Stimulated activated CD8-positive, alpha-beta memory T cell treated with anti-CD3 and anti-CD28 coated beads, Interleukin-15, amount 100 ng/mL, for 1 hour (primary cell): Measurements from ENCODE around the gene L1CAM.

Experiments
- DNase-seq: peaks from one replicate; pipeline ENCODE4 v3.0.0-alpha.2; 2020; ENCODE audit warnings: low read depth

The L1CAM gene

DNA sequence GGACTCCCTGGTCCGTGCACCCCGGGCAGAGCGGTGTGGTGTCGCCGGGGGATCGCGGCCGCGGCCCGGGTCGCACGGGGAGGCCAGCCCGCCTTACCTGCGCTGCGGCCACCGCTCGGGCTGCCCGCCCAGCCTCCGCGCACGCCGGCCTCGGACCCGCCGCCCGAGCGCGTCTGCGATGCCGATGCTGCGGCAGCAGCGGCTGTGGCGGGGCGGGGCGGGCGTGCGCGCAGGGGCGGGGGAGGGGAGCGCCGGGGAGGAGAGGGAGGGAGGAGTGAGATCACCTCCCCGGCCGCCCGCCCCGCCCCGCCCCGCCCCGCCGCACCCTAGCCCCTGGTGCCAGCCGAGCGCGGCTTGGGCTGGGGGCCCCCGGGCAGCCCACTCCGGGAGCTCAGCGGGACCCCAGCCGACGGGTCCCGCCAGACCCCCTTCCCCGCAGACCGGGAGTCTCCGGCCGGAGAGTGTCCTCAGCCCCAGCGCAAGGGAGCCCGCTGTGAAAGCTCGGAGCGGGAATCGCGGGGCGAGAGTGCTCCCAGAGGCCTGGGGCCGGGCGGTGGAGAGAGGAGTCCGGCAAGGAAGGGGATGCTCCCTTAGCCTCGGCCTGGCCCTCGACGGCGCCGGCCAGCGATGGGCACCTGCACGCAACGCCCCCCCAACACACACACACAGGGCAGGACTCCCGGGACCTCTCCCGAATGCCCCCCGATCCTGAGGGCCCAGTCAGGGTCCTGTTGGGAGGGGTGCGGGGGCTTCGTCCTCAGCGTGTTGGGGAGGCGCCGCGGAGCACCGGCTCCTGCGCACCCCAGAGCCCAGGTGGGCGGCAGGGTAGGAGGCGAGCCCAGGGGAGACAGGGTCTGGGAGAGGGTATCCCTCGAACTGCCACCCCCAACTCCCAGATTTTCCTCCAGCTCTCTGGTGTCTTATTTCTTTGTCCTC is at the start of gene L1CAM:
Gene L1CAM (minus strand): TSS at position 206 of the 936 bp plus-strand sequence. CDS start 10,337 bp downstream, outside the sequence.
- no peak for DNase-seq

GRCh38 chrX:153935326-153935851 is 49.4 kb upstream of the L1CAM start:
- DNase-seq: no peak

DNA sequence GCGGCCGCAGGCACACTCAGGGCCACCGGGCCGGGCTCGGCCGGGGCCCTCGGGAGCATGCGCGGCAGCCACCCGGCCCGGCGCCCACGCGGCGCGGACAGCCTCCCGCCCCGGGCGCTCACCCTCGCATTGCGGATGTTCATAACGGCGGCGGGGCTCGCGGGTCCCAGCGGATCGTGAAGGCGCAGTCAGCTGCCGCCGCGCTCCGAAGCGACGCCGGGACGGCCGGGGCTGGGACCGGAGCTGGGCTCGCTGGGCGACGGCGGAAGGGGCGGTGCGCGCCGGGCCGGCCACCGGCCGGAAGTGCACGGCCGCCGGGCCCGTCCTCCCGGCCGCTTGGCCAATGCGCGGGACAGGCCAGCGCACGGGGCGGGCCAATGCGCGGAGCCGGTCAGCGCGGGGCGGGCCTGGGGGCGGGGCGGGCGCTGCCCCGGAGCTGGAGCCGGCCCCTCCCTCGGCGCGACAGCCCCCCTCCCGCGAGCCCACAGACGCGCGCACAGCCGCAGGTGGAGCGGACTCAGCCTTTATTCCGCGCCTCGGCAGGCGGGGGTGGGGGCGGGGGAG is 48.9 kb upstream of the L1CAM start, which contains the start of gene NAA10:
Gene NAA10 (minus strand): TSS at position 276 of the 564 bp plus-strand sequence. CDS start 133 bp downstream, at position 143.
- DNase-seq: no peak

DNA sequence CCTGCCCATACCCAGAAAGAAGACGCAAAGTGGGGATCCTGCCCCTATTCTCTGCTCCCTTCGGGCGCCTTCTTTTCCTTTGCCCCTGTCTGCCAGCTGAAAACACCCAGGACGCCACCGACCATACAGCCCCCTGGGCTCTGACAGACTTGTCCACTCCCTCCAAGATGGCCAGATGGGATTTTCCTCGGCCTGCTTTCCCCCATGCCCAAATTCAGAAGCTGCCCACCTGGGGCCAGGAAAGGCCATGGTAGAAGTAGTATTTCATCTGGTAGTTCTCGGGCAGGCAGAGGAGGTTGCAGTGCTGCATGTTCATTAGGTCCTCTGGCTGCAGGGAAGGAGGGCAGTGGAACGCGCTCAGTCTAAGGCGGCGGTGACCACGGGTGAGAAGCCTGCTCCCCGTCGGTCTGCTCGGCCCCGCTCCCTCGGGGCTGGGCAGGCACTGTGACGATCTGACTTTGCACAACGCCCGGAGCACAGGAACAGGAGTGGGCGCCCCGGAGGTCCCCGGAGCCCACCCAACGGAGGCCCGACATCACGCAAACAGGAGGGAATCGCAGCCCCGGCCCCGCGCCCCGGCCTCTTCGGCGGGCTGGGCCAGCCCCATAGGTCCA is 48.3 kb upstream of the L1CAM start:
- no peak for DNase-seq

DNA sequence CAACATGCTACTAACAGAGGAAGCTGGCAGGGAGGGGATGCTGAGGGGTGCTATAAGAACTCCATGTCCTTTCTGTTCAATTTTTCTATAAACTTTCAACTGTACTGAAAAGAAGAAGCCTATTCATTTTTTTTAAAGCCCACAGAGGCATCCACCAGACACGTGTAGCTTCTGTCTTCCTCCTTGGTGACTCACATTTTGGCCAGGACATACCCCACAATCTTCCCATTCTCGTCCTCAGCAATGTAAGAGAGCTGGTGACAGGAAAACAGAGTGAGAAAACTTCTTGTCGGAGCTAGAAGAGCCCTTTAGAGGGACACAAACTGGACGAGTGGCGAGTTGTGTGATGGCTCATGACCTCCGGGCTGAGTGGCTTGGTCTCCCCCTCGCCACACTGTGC is 47.8 kb upstream of the L1CAM start:
- DNase-seq: no peak

DNA sequence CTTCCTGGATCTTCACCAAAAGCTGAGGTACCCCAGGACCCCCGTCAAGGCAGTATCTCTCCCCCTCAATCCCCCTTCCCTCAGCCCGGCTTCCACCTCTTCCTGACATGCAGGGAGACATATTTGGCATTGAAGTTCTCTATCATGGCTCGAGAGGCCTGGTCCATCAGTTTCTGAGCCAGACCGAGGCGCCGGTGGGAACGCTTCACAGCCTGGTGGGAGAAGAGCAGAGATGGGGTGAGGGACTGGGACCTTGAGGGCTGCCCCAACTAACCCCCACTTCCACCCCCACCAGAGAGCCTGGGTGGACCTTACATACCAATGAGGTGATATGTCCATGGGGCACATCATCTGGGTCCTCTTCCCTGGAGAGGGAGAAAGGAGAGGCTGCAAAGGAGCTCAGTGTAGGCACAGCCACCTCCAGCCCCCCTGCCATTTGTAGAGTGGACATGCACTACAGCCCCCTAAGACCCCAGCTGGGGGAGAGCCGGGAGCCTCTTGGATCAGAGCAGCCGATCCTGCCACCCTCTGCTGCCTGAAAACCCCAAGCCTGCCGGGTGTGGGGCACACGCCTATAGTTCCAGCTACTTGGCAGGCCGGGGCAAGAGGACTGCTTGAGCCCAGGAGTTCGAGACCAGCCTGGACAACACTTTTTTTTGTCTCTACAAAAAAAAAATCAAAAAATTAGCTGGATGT is 46.4 kb upstream of the L1CAM start:
- DNase-seq: no peak

- no peak for DNase-seq
These were observed 45.8 kb upstream of the L1CAM start for GRCh38 chrX:153931748-153932147.

DNA sequence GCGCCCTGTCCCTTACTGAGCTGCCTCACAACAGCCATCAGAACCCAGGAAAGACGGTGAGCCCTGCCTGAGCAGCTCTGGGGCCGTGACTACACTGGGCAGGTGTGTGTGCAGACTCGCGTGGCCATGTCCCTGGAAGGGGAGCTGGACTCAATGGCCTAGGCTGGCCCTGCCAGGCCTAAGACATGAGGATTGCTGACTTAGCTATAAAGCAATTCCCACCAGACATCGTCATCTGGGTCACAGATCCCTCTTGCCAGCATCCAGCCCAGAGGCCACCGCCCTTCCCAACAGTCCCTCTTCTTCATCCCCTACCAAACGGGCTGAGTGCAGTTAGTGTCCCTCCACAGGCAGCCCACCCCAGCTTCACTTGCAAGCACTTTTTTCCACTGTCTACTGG is 45.2 kb upstream of the L1CAM start:
- no peak for DNase-seq

DNA sequence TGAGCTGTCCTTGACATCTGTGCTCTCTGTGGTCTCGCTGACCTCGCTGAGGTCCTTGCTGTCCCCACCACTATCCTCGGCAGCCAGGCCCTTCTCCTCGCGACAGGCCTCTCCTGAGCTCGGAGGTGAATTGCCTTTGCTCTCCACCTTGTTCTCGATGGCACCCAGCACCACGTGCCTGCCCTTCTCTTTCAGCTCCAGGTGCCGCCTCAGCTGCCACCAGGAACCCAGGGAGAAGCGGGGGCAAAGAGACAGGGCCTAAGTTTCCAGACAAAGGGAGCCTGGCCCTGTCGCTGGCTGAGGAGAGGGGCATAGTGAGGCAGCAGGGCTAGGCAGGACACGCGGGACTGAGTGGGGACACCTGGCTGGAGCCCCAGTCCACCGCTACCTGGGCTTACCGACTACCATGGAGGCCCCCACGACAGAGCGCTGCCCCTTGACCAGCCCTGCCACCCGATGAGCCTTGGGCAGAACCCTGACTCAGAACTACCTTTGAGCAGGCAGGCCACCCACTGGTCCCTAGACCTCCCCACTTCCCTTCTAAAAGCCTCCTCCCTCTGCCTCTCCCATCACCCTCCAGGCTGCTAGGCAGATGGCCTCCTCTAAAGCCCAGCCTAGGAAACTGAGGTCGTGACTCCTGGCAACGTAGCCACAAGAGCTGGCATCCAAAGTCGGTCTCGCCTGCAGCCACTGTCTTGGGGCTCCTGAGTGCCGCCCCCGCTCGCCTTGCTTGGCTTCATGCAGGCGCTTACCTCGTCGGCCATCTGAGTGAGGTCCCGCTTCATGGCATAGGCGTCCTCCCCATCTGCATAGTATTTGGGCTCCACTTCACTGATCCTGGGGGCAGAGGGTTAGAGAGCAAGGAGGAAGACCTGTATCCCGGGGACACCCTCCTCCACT is 44.3 kb upstream of the L1CAM start:
- no peak for DNase-seq

- no peak for DNase-seq
These were observed 43.6 kb upstream of the L1CAM start for GRCh38 chrX:153929576-153929975.

DNA sequence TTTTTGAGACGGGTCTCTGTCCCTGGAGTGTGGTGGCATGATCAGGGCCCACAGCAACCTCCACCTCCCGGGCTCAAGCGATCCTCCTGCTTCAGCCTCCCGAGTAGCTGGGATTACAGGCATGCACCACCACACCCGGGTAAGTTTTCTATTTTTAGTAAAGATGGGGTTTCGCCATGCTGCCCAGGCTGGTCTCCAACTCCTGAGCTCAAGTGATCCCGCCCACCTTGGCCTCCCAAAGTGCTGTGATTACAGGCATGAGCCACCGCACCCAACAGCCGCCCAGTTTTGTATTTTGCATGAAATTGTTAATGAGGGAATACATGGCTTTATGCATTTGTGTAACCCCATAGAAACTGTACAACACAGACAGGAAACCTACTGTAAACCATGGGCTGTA is 42.9 kb upstream of the L1CAM start:
- DNase-seq: no peak

DNA sequence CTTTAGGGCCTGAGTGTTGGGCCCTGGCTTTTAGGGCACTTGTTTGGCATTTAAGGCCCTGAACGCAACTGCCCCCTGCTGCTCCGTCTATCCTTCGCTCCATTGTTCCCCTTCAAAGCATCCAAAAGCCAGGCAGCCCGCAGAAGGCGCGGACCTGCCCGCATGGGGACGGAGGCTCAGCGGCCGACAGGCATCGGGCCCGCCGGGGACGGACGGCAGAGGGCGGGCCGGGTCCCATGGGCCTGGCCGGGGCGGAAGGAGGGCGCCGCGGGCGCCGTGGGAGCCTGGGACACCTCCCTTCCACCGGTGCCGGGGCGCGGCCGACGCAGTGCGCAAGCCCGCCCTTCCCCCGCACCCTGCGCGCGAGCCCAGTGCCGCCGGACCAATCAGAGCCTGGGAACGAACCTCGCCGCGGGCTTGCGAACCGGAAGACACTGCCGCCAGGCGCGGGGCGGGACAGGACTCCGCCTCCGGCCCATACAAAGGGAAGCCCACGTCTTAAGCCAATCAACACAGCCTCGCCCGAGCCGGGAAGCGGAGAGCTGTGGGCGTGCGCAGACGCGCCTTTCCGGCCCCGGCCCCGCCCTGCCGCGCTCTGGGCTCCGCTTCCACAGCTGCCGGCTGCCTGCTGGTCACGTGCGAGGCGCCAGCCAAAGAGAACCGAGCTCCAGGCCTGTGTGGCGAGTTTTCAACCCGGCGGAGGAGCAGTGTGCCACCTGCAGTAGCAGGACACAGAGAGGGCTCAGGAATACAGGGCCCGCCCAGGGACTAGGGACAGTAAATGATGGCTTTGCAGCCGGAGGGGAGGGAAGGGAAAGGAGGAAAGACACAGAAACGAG is 42.2 kb upstream of the L1CAM start:
- peak; percentile 70 for DNase-seq

DNA sequence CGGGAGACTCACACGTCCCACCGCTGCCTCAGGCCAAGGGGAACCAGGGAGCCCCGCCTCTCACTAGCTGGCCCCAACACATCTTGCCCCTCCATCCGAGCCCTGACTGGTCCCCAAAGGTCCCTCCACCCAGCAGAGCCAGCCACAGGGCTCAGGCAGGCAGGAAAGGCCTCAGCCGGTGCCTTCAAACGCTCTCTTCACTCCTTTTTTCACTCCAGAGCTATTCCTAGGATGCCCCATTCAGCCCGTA is 41.6 kb upstream of the L1CAM start:
- no peak for DNase-seq

- peak; percentile 49 for DNase-seq
These were observed 41.1 kb upstream of the L1CAM start for GRCh38 chrX:153926858-153927671.

DNA sequence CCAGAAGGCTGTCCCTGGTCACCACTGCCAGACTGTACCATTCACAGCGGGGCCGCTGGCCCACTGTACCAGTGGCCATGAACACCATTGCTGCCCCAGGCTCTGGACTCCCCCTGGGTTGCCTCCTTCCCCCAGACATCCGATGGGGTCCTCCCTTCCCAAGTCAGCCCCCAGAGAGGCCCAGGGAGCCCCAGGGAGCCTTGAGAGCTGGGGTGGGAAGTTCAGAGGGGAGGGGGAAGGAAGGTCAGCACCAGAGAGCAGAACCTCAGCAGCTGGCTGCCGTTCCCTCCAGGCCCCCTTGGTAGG is 40.5 kb upstream of the L1CAM start:
- no peak for DNase-seq

- DNase-seq: no peak
These were observed 40.0 kb upstream of the L1CAM start, which contains the start of gene ARHGAP4 for GRCh38 chrX:153925739-153926551. Gene ARHGAP4 (minus strand): TSS chrX:153926264. CDS start chrX:153926202, 62 bp downstream.

DNA sequence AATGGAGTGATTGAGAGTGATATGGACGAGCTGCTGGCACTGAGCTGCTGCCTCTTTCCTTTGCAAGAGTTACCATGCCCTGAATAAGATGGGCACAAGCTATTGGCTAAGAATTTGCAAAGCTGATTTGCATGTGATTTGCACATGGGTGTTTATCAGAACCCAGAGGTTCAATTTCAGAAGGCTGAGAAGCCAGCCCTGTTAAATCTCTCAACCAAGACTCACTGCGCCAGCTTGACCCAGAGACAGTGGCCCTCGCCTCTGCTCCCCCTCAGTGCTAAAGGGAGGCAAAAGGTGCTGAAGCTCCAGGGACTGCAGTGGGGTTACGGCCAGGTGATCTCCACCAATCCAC is 39.4 kb upstream of the L1CAM start:
- no peak for DNase-seq

GRCh38 chrX:153924149-153924861 is 38.3 kb upstream of the L1CAM start:
- DNase-seq: no peak
